BE2C (cell line): ENCODE measurements around the gene IFNA21. TPM values are rescaled to one million over a fixed set of nuclear protein-coding genes. Genes with fewer than 3 reads are reported as not detected.
"Not testable (repeated sequence)": the region's sequence is repeated elsewhere in the genome, so short reads cannot be mapped to it uniquely, and the experiment has no call there.

Experiments used
- DNase-seq: peaks from one replicate; pipeline ENCODE4 v3.0.0-alpha.2; 2020
- H3K27me3 ChIP-seq: fragments of 250-450 bp; sonication (Bioruptor Pico); 2 replicates; pipeline ENCODE4 v1.5.1; 2020; ENCODE audit warnings: mild to moderate bottlenecking
- H3K36me3 ChIP-seq: fragments of 250-450 bp; sonication (Bioruptor Pico); 2 replicates; pipeline ENCODE4 v1.5.1; 2020; ENCODE audit warnings: mild to moderate bottlenecking
- H3K4me1 ChIP-seq: fragments of 250-450 bp; sonication (Bioruptor Pico); 2 replicates; pipeline ENCODE4 v1.5.1; 2020
- H3K4me3 ChIP-seq: 2 replicates; pipeline ENCODE4 v1.5.1; 2011; ENCODE audit warnings: low read depth, low read length
- H3K9me3 ChIP-seq: fragments of 250-450 bp; sonication (Bioruptor Pico); 2 replicates; pipeline ENCODE4 v1.5.1; 2020
- CTCF ChIP-seq: IDR thresholded peaks from 2 replicates; pipeline ENCODE4 v1.5.1; 2012; ENCODE audit warnings: mild to moderate bottlenecking, low read depth, low read length
- polyA plus RNA-seq: library from polyadenylated mRNA; unstranded; fragments of >200 nt; gene quantifications from one replicate; pipeline ENCODE4 v1.2.1, GENCODE V29; 2012; ENCODE audit warnings: low read depth, missing spikeins; ENCODE audit not compliant: insufficient read length, insufficient read depth

Gene IFNA21
- not detected for polyA plus RNA-seq

GRCh38 chr9:21166560-21166959 lies at the start of gene IFNA21:
Gene IFNA21 (minus strand): TSS chr9:21166660. CDS start chr9:21166612, 48 bp downstream.
- DNase-seq, H3K4me1 ChIP-seq, H3K36me3 ChIP-seq, H3K4me3 ChIP-seq, H3K27me3 ChIP-seq, H3K9me3 ChIP-seq: not testable (repeated sequence)

GRCh38 chr9:21213411-21214326 lies 47.2 kb upstream of the IFNA21 start:
- not testable (repeated sequence) for H3K4me1 ChIP-seq

GRCh38 chr9:21212160-21212559 lies 45.7 kb upstream of the IFNA21 start:
- not testable (repeated sequence) for H3K27me3 ChIP-seq, H3K9me3 ChIP-seq, H3K36me3 ChIP-seq, H3K4me1 ChIP-seq, DNase-seq, H3K4me3 ChIP-seq

More at GRCh38 chr9:21213411-21214326, 47.2 kb upstream of the IFNA21 start:
- TF ChIP-seq CTCF, result peak; percentile 58
- not testable (repeated sequence) for H3K9me3 ChIP-seq, H3K27me3 ChIP-seq, DNase-seq, H3K36me3 ChIP-seq, H3K4me3 ChIP-seq

GRCh38 chr9:21210782-21211181 lies 44.3 kb upstream of the IFNA21 start:
- not testable (repeated sequence) for H3K4me1 ChIP-seq, H3K27me3 ChIP-seq, H3K36me3 ChIP-seq, DNase-seq, H3K9me3 ChIP-seq, H3K4me3 ChIP-seq

GRCh38 chr9:21210311-21210710 lies 43.9 kb upstream of the IFNA21 start:
- TF ChIP-seq CTCF, result no peak
- no peak for DNase-seq
- Histone ChIP-seq H3K4me1 (no peaks in the 10 kb centered on the region), H3K27me3 (no peaks in the 10 kb centered on the region), H3K36me3 (no peaks in the 10 kb centered on the region), H3K9me3 (no peaks in the 10 kb centered on the region), H3K4me3 (no peak overlapping the region)

- H3K27me3 ChIP-seq, H3K36me3 ChIP-seq, H3K4me1 ChIP-seq, DNase-seq, H3K4me3 ChIP-seq, H3K9me3 ChIP-seq: not testable (repeated sequence)
Measured at GRCh38 chr9:21207043-21207442, 40.6 kb upstream of the IFNA21 start, which contains the start of gene IFNA10. Gene IFNA10 (minus strand): TSS chr9:21207143. CDS start chr9:21207097, 46 bp downstream.

DNA sequence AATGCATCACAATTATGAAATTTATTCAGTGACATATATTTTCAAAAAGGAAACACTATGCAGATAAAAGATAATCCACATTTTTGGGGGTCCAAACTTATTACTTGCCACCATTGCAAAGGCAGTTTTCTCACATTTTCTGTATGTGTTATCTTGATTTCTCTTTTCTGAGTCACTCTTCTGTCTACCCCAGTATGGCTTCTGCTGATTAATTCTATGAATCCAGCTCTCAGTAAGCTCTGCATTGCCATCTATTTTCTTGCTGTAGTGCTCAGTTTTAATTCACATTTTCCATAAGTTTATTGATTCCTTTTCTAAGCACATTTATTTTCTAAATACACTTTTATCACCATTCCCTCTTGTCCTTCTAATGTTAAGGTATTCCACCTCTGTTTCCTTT lies 38.7 kb upstream of the IFNA21 start:
- TF ChIP-seq CTCF, result no peak
- no peaks in the 10 kb centered on the region for H3K9me3 ChIP-seq
- no peak for DNase-seq

DNA sequence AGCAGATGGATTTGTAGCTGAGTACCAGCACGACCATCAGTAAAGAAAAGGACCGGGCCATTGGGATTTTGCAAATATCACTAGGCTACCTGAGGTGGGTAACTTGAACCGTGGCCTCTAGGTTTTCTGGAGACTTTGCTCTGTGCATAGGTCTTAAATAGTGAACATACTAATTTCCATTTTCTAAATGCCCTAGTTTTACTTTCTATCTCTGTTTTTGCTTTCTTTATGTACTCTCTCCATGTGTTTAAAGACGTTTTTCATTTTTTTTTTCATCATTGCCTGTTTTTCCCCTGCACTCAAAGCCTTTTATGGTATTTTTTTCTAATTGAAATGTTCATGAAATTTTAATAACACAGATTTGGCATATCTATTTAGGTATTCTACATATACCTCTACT lies 35.6 kb upstream of the IFNA21 start, which contains the start of gene IFNA7:
Gene IFNA7 (minus strand): TSS at position 101 of the 400 bp plus-strand sequence. CDS start 40 bp downstream, at position 61.
- not testable (repeated sequence) for H3K27me3 ChIP-seq, H3K36me3 ChIP-seq, H3K9me3 ChIP-seq, H3K4me1 ChIP-seq, DNase-seq, H3K4me3 ChIP-seq

More for the DNA sequence above, 38.7 kb upstream of the IFNA21 start:
- no peaks in the 10 kb centered on the region for H3K27me3 ChIP-seq
- H3K36me3 ChIP-seq, result no peaks in the 10 kb centered on the region
- no peak overlapping the region for H3K4me3 ChIP-seq
- no peaks in the 10 kb centered on the region for H3K4me1 ChIP-seq
